ENCODE measurements around the gene REXO1. TPM values are rescaled to one million over a fixed set of nuclear protein-coding genes. Genes with fewer than 3 reads are reported as not detected.

REXO1 gene
- total RNA-seq, 4 donors from 2014 or later, result 11.4 to 29.9 (median 16.1) TPM

DNA sequence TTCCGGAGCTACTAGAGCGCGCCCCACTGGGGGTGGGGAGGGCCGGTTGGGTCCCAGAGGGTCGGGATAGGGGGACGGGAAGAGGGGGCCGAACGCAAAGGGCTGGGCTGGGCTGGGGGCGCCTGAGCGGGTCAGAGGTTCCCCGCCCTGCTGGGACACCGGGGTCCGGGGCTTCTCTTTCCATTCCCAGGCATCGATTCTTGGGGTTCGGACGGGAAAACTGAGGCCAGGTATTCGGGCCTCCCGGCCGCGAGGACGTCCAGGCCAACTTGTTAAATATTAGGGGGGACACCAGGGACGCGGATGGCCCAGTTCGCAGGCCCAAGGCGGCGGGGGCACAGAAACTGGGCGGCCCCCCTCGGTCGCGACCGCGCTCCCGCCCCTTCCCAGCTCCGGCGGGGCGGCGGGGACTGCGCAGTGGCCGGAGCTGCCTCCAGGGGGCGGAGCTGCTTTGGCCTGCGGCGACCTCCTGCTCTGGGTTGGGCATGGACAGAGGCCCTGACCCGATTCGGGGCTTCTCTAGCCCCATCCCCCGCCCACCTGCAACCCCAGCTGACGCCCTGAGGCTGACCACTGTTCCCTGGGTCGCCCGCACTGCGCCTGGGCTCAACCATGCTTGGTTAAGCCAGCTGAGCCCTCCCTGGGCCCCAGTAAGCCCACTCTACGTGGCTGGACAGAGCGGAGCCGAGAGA, 16.3 kb upstream of the REXO1 start:
- Histone ChIP-seq H3K4me3 (peak overlapping the region; percentile 34 to 69), H3K27ac (peak overlapping the region; percentile 6 to 93 (median 88)), H3K27me3 (peaks cover 23% of the 10 kb centered on the region), H3K9me3 (no peaks in the 10 kb centered on the region), H3K36me3 (no peaks in the 10 kb centered on the region), H3K4me1 (peaks cover 0 to 45% (median 30%) of the 10 kb centered on the region in 3 donors)
- TF ChIP-seq, protein P1, sequence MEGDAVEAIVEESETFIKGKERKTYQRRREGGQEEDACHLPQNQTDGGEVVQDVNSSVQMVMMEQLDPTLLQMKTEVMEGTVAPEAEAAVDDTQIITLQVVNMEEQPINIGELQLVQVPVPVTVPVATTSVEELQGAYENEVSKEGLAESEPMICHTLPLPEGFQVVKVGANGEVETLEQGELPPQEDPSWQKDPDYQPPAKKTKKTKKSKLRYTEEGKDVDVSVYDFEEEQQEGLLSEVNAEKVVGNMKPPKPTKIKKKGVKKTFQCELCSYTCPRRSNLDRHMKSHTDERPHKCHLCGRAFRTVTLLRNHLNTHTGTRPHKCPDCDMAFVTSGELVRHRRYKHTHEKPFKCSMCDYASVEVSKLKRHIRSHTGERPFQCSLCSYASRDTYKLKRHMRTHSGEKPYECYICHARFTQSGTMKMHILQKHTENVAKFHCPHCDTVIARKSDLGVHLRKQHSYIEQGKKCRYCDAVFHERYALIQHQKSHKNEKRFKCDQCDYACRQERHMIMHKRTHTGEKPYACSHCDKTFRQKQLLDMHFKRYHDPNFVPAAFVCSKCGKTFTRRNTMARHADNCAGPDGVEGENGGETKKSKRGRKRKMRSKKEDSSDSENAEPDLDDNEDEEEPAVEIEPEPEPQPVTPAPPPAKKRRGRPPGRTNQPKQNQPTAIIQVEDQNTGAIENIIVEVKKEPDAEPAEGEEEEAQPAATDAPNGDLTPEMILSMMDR (IDR thresholded peaks at IDR 0.05), result peak in 3 of 4 experiments; percentile 62 to 95 (median 79)
- TF ChIP-seq POLR2AphosphoS5 (IDR thresholded peaks at IDR 0.05), result peak; percentile 35
- peak in 1 of 2 donors; percentile 9 for TF ChIP-seq POLR2A (IDR thresholded peaks at IDR 0.05)
- TF ChIP-seq EP300 (IDR thresholded peaks at IDR 0.05), result no peak
- 0% methylated on average over 2 of the region's 52 CpGs; no CpG with 5 or more reads in 1 of the 2 donors for WGBS, 2 donors (ENCODE audit: low coverage in 1 of 2)
- peak; percentile 52 for ATAC-seq

DNA sequence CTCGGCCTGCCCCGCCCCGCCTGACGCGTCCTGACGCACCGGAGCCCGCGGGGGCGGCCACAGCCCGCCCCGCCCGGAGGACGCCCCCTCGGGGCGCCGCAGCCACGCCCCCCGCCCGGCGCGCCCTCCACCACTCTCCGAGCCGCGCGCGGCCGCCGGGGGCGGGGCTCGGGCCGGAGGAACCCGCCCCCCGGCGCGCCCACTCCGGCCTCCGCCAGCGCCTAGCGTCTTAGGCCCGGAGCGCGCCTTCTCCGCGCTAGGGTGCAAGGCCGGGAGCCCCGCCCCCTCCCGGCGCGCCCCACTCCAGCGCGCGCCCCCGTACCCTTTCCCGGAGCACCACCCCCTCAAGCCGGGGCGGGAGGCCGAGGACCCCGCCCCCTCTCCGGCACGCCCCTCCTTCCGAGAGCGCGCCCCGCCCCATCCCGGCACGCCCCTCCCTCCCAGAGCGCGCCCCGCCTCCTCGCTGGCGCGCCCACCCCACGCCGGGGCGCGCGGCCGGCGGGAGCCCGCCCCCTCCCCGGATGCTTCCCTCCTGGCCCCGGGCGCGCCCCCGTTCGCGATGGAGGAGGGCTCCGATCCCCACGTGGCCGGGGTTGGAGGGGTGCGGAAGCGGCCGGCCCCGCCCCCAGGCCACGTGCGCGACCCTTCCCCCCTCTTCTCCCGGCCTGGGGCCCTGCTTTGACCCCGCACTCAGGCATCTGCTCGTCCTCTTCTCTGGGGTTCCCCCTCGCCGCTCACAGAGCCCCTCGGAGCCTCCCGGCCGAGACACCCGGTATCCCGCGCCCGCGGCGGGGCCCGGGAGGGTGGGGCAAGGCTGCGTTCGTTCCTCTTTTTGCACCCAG, 15.6 kb upstream of the REXO1 start:
- TF ChIP-seq POLR2AphosphoS5 (IDR thresholded peaks at IDR 0.05) (peak; percentile 10), POLR2A (IDR thresholded peaks at IDR 0.05) (no peak)
- Histone ChIP-seq H3K27me3 (peaks cover 30% of the 10 kb centered on the region), H3K27ac (peak overlapping the region; percentile 6 to 93 (median 88)), H3K4me3 (peak overlapping the region; percentile 34 to 69), H3K9me3 (no peaks in the 10 kb centered on the region), H3K4me1 (peaks cover 0 to 53% (median 33%) of the 10 kb centered on the region in 3 donors), H3K36me3 (no peaks in the 10 kb centered on the region)
- no CpG with 5 or more reads among the region's 115 CpGs for WGBS, 2 donors (ENCODE audit: low coverage in 1 of 2)
- peak; percentile 84 for ATAC-seq

DNA sequence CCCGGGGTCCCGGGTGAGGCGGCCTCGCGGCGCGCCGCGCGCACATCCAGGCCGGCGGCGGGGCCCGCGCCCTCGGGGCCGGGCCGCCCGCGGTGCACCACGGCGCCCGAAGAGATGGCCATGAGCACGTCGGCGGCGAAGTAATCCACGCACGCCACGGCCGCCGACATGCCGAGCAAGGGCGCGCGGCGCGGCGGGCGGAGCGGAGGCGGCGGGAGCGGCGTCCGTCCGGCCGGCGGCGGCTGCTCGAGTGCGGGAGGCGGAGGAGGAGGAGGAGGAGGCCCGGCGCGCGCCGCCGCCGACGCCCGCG, 15.0 kb upstream of the REXO1 start, which contains the start of gene KLF16:
TSS of gene KLF16 (minus strand) at position 252 of the 310 bp plus-strand sequence. CDS start at position 170, 82 bp downstream.
- peaks cover 0 to 58% (median 36%) of the 10 kb centered on the region in 3 donors for H3K4me1 ChIP-seq
- H3K36me3 ChIP-seq, result no peaks in the 10 kb centered on the region
- H3K27me3 ChIP-seq, result peaks cover 36% of the 10 kb centered on the region
- no peaks in the 10 kb centered on the region for H3K9me3 ChIP-seq
- no CpG with 5 or more reads among the region's 63 CpGs for WGBS, 2 donors (ENCODE audit: low coverage in 1 of 2)
- TF ChIP-seq, protein P1 (IDR thresholded peaks at IDR 0.05), result peak in 1 of 4 experiments; percentile 0
- TF ChIP-seq POLR2AphosphoS5 (IDR thresholded peaks at IDR 0.05), result no peak
- TF ChIP-seq EP300 (IDR thresholded peaks at IDR 0.05), result no peak
- TF ChIP-seq POLR2A (IDR thresholded peaks at IDR 0.05), result peak; percentile 42 to 77
- peak within 1 kb of the TSS; percentile 6 to 93 (median 88) for H3K27ac ChIP-seq
- no peak for ATAC-seq
- H3K4me3 ChIP-seq, result peak within 1 kb of the TSS; percentile 41 to 69

DNA sequence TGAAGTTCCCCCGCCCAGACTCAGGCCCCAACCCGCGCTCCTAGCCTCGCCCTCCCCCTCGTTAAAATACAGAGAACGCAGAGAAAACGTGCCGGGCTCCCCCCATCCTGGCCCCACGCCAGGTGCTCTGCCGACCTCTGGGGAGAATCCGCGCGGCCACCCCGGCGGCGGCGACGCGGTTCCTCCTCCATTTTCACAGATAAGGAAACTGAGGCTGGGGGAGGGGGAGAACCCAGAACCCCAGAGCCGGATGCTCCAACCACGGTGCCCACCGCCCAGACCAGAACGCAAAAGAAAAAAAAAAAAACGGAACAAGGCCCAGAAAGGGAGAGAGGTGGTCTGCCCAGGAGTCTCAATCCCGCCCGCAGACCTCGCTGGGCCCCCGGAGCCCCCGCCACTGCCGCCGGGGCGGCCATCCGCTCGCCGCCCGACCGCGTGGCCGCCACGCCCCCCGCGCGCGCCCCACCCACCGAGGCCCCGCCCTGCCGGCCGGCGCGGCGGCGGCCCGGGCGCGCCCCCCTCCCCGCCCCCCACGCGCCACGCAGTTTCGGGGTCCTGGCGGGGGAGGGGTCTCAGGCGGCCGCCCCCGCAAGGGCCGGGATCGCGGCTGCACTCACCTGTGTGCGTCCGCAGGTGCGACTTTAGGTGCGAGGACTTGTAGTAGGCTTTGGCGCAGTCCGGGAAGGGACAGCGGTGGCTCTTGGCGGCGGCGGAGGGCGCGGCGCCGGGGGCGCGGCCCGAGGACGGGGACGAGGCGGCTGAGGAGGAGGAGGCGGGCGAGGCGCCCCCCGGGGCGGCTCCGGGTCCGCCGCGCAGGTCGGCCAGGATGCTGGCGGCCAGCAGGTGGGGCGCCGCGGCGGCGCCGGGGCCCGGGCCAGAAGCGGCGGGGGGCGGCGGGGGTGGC, 14.4 kb upstream of the REXO1 start:
- peaks cover 0 to 64% (median 42%) of the 10 kb centered on the region in 3 donors for H3K4me1 ChIP-seq
- peak overlapping the region in 3 of 4 donors; percentile 85 to 93 (median 89) for H3K27ac ChIP-seq
- ATAC-seq, result no peak
- no CpG with 5 or more reads among the region's 109 CpGs for WGBS, 2 donors (ENCODE audit: low coverage in 1 of 2)
- TF ChIP-seq POLR2AphosphoS5 (IDR thresholded peaks at IDR 0.05) (no peak), POLR2A (IDR thresholded peaks at IDR 0.05) (no peak), EP300 (IDR thresholded peaks at IDR 0.05) (no peak)
- TF ChIP-seq, protein P1 (IDR thresholded peaks at IDR 0.05), result no peak
- no peaks in the 10 kb centered on the region for H3K9me3 ChIP-seq
- H3K27me3 ChIP-seq, result peaks cover 42% of the 10 kb centered on the region
- H3K36me3 ChIP-seq, result no peaks in the 10 kb centered on the region
- H3K4me3 ChIP-seq, result peak overlapping the region; percentile 41 to 69
